ENCODE measurements around the gene DCAF10. TPM values are rescaled to one million over a fixed set of nuclear protein-coding genes. Genes with fewer than 3 reads are reported as not detected.

DCAF10 gene
- total and polyA plus RNA-seq, 10 of the 15 experiments (the other 5 are each of a cell fraction or from before 2014, with no cell fraction given) = 3.9 to 21.7 (median 9.8) TPM

DNA sequence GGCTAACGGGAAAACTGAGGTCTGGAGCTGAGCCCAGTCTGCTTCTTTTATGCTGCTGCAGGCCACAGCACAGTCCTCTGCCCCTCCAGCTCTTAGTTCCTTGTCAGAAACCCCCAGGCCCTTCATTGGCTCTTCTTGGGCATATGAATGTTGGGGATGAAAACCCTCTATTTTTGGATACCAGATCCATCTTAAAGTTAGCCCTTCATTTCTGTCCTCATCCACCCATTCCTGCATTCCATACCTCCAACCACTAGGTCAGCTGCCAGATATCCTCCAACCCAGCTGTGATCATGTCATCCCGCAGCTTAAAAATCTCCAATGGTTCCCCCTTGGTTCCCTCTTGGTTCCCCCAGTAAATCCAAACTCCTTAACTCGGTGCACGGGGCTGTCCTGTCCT is 105.2 kb downstream of the DCAF10 start:
- FAIRE-seq (no peak), DNase-seq (ENCODE audit: low read depth, low spot score) (no peak), ATAC-seq (no peak)
- no peak overlapping the region for H2AFZ ChIP-seq (ENCODE audit: control insufficient read depth, low read depth, low read length)
- peaks cover 25% of the 10 kb centered on the region for H3K79me2 ChIP-seq (ENCODE audit: control insufficient read depth, insufficient read depth, low read length)
- H3K27me3 ChIP-seq (replicated peaks in 1 of 2; ENCODE audit: control insufficient read depth in 2 of 2, insufficient read depth in 2 of 2, low read length in 1 of 2) = no peaks in the 10 kb centered on the region
- intact Hi-C loops (cut with micrococcal nuclease; ENCODE audit: unreplicated experiment) (loop anchor here (2.0 to 10.0 kb wide), 2 partner anchors 311 to 457 kb away; partner anchors contain the start of gene TOMM5), in situ Hi-C loops (cut with MboI) (loop anchor here (5.0 to 25.0 kb wide), 3 partner anchors 418 to 782 kb away; partner anchors contain the start of gene POLR1E)
- no peaks in the 10 kb centered on the region for H4K20me1 ChIP-seq (ENCODE audit: control insufficient read depth, insufficient read depth)
- POLR2A ChIA-PET = no interaction called here
- BruUV-seq (replicated peaks) = no TSS peak
- no peak overlapping the region for H3K27ac ChIP-seq (ENCODE audit: control insufficient read depth, insufficient read depth)
- SMC1A ChIA-PET (ENCODE audit: uncharacterized antibody, unreplicated experiment) = interaction anchor here (0.7 kb wide), 1 partner anchor 156 kb away, joined by 3 read pairs; no protein-coding TSS in a partner anchor
- no peak for TF ChIP-seq TCF3 (IDR thresholded peaks at IDR 0.05; ENCODE audit: borderline replicate concordance, insufficient read depth, low read depth, low read length)
- no peak for TF ChIP-seq POLR2AphosphoS5 (IDR thresholded peaks at IDR 0.05; ENCODE audit: low read length)
- no peak for TF ChIP-seq ZNF24 (IDR thresholded peaks at IDR 0.05)
- no peak for TF ChIP-seq ESRRA (IDR thresholded peaks at IDR 0.05; ENCODE audit: low read length)
- TF ChIP-seq DPF2 (IDR thresholded peaks at IDR 0.05) = no peak
- TF ChIP-seq GABPA (IDR thresholded peaks at IDR 0.05; ENCODE audit: low read depth) = no peak
- TF ChIP-seq SREBF1 (IDR thresholded peaks at IDR 0.05; ENCODE audit: low read length) = no peak
- TF ChIP-seq, protein P1, sequence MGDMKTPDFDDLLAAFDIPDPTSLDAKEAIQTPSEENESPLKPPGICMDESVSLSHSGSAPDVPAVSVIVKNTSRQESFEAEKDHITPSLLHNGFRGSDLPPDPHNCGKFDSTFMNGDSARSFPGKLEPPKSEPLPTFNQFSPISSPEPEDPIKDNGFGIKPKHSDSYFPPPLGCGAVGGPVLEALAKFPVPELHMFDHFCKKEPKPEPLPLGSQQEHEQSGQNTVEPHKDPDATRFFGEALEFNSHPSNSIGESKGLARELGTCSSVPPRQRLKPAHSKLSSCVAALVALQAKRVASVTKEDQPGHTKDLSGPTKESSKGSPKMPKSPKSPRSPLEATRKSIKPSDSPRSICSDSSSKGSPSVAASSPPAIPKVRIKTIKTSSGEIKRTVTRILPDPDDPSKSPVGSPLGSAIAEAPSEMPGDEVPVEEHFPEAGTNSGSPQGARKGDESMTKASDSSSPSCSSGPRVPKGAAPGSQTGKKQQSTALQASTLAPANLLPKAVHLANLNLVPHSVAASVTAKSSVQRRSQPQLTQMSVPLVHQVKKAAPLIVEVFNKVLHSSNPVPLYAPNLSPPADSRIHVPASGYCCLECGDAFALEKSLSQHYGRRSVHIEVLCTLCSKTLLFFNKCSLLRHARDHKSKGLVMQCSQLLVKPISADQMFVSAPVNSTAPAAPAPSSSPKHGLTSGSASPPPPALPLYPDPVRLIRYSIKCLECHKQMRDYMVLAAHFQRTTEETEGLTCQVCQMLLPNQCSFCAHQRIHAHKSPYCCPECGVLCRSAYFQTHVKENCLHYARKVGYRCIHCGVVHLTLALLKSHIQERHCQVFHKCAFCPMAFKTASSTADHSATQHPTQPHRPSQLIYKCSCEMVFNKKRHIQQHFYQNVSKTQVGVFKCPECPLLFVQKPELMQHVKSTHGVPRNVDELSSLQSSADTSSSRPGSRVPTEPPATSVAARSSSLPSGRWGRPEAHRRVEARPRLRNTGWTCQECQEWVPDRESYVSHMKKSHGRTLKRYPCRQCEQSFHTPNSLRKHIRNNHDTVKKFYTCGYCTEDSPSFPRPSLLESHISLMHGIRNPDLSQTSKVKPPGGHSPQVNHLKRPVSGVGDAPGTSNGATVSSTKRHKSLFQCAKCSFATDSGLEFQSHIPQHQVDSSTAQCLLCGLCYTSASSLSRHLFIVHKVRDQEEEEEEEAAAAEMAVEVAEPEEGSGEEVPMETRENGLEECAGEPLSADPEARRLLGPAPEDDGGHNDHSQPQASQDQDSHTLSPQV (IDR thresholded peaks at IDR 0.05) = no peak
- TF ChIP-seq FOXM1 (IDR thresholded peaks at IDR 0.05; ENCODE audit: low read depth, low read length) = no peak
- no peak for TF ChIP-seq HDAC6 (IDR thresholded peaks at IDR 0.05; ENCODE audit: unreplicated experiment)
- no peak for TF ChIP-seq ZNF622 (IDR thresholded peaks at IDR 0.05)
- no peak for TF ChIP-seq SMC3 (IDR thresholded peaks at IDR 0.05; ENCODE audit: borderline replicate concordance, low read length)
- H3K4me2 ChIP-seq (ENCODE audit: control insufficient read depth, insufficient read depth) = no peak overlapping the region
- no peak overlapping the region for H3K4me3 ChIP-seq
- RAD21 ChIA-PET (ENCODE audit: unreplicated experiment) = no interaction called here
- CTCF ChIA-PET = interaction anchor here (1.1 to 3.4 kb wide), 3 partner anchors 161 to 359 kb away, joined by 3 to 10 read pairs (median 7); no protein-coding TSS in a partner anchor
- 74% methylated on average over 4 of the region's 4 CpGs for WGBS (ENCODE audit: insufficient coverage, insufficient replicate concordance, low lambda C conversion rate, missing lambda C conversion rate)
- H3K9me3 ChIP-seq (replicated peaks; ENCODE audit: control insufficient read depth, insufficient read depth, low read length) = no peaks in the 10 kb centered on the region
- no peaks in the 10 kb centered on the region for H3K36me3 ChIP-seq (ENCODE audit: control insufficient read depth in 2 of 2, insufficient read depth in 2 of 2, low read length in 1 of 2)
- H3K9ac ChIP-seq (ENCODE audit: control insufficient read depth, insufficient read depth, low read length) = no peak overlapping the region
- H3K4me1 ChIP-seq (ENCODE audit: control insufficient read depth, insufficient read depth, low read length) = peaks cover 10% of the 10 kb centered on the region

Measured in GM12878 (cell line).